ENCODE measurements around the gene UST.
A peak's percentile ranks its signal among the peaks of the same experiment; 100 is the strongest.
"Not testable (repeated sequence)": the region's sequence is repeated elsewhere in the genome, so short reads cannot be mapped to it uniquely, and the experiment has no call there.

Gene UST

DNA sequence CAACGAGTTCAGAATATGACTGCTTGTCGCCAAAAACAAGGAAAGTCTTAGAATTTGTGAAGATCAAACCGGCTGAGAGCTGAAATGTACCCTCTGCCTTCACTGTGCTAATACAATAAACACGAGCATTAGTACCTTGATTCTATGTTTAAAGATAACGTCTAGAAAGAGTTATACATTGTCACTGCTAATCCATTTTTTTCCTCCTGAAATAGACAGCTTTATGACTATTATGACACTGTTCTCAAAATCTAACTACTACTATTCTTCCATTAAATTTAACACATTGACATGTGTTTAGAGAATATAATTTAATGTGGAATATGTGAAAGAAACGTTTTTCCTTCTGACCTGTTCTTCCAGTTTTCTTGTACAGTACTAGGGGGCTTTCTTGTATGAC is 204.8 kb downstream of the UST start:
- Mint-ChIP-seq H3K9me3 (peaks cover 11% of the 10 kb centered on the region), H3K27ac (no peak overlapping the region), H3K4me1 (peaks cover 53% of the 10 kb centered on the region), H3K36me3 (ENCODE audit: low read depth) (peaks cover 36% of the 10 kb centered on the region), H3K4me3 (no peak overlapping the region), H3K27me3 (ENCODE audit: low read depth, poor library complexity) (no peaks in the 10 kb centered on the region)
- TF ChIP-seq, protein P1, sequence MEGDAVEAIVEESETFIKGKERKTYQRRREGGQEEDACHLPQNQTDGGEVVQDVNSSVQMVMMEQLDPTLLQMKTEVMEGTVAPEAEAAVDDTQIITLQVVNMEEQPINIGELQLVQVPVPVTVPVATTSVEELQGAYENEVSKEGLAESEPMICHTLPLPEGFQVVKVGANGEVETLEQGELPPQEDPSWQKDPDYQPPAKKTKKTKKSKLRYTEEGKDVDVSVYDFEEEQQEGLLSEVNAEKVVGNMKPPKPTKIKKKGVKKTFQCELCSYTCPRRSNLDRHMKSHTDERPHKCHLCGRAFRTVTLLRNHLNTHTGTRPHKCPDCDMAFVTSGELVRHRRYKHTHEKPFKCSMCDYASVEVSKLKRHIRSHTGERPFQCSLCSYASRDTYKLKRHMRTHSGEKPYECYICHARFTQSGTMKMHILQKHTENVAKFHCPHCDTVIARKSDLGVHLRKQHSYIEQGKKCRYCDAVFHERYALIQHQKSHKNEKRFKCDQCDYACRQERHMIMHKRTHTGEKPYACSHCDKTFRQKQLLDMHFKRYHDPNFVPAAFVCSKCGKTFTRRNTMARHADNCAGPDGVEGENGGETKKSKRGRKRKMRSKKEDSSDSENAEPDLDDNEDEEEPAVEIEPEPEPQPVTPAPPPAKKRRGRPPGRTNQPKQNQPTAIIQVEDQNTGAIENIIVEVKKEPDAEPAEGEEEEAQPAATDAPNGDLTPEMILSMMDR (IDR thresholded peaks at IDR 0.05) = no peak
- no peak for DNase-seq

DNA sequence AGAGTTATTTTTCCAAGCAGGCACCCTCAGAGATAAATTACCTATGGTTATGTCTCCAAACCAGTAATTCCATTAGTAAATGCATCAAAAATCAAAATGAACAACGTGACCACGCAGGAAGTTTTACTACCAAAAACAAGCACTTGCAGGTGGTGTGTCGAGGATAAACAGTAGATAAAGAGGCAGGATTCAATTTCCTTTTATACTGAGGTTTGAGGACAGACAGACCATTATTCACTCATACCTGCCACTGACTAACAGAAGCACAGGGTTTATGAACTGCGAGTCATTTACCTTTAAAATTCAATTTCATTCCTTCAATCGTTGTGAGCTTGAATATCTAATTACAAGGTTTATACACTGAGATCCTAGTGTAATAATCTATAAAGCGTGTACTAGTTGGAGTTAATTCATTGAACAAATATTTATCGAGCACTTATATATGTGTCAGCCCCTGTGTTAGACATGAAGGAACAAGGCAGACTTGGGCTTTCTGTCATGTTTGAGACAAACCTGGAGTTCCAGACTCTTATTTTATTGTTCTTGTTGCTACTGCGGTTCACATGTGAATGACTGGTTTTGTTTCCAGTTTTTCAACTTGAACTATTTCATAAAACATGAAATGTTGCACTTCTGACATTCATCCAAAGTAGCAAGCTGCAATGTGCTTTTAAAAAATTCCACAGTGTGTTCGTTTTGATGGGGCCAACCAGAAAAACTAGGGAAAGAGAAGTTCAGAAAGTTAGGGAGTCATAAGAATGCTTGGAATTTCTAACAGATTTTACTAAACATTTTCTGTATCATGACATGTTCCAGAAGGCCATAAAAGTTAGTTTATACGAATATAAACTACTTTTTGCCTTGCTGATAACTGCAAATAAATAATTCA is 205.6 kb downstream of the UST start:
- H3K27me3 Mint-ChIP-seq (ENCODE audit: low read depth, poor library complexity) = no peaks in the 10 kb centered on the region
- no peak overlapping the region for H3K27ac Mint-ChIP-seq
- H3K36me3 Mint-ChIP-seq (ENCODE audit: low read depth) = peaks cover 42% of the 10 kb centered on the region
- TF ChIP-seq, protein P1 (IDR thresholded peaks at IDR 0.05) = no peak
- DNase-seq = no peak
- peaks cover 46% of the 10 kb centered on the region for H3K4me1 Mint-ChIP-seq
- H3K9me3 Mint-ChIP-seq = peaks cover 13% of the 10 kb centered on the region
- H3K4me3 Mint-ChIP-seq = no peak overlapping the region

DNA sequence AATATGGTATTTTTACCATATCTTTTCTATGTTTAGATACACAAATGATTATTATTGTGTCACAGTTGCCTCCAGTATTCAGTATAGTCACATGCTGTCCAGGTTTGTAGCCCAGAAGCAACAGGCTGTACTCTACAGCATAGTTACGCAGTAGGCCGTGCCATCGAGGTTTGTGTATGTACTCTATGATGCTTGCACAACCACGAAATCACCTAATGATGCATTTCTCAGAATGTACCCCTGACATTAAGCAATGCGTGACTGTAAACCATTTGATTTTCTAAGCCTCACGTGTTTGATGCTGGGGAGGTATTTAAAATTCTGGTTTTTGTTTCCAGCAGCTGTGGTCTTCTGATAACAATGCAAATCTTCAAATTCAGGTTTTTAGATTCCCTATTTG is 207.6 kb downstream of the UST start:
- TF ChIP-seq, protein P1 (IDR thresholded peaks at IDR 0.05) = no peak
- H3K4me1 Mint-ChIP-seq = peaks cover 55% of the 10 kb centered on the region
- H3K4me3 Mint-ChIP-seq = no peak overlapping the region
- H3K27ac Mint-ChIP-seq = no peak overlapping the region
- H3K27me3 Mint-ChIP-seq (ENCODE audit: low read depth, poor library complexity) = no peaks in the 10 kb centered on the region
- no peak for DNase-seq
- H3K9me3 Mint-ChIP-seq = peaks cover 13% of the 10 kb centered on the region
- H3K36me3 Mint-ChIP-seq (ENCODE audit: low read depth) = peaks cover 42% of the 10 kb centered on the region

DNA sequence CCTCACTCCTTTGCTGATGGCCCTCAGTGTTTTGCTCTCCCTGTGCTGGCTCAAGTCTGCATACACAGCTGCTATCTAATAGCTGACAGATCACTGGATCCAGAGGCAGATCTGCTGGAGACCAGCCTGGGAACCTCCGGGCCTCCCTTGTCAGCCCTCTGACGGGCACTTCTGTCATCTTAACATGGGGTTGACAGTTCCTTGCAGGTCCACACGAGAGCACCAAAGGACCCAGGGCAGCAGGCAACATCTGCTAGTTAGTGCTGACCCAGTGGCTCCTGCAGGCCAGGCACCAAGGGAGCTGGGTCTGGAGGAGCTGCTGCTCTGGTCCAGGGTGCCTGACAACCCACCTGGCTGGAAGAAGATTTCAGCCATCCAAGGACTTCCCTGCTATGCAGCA is 208.1 kb downstream of the UST start:
- DNase-seq = no peak
- H3K9me3 Mint-ChIP-seq = peaks cover 13% of the 10 kb centered on the region
- peaks cover 56% of the 10 kb centered on the region for H3K4me1 Mint-ChIP-seq
- no peak overlapping the region for H3K4me3 Mint-ChIP-seq
- peaks cover 41% of the 10 kb centered on the region for H3K36me3 Mint-ChIP-seq (ENCODE audit: low read depth)
- H3K27me3 Mint-ChIP-seq (ENCODE audit: low read depth, poor library complexity) = no peaks in the 10 kb centered on the region
- TF ChIP-seq, protein P1 (IDR thresholded peaks at IDR 0.05) = no peak
- H3K27ac Mint-ChIP-seq = peak overlapping the region; percentile 83

DNA sequence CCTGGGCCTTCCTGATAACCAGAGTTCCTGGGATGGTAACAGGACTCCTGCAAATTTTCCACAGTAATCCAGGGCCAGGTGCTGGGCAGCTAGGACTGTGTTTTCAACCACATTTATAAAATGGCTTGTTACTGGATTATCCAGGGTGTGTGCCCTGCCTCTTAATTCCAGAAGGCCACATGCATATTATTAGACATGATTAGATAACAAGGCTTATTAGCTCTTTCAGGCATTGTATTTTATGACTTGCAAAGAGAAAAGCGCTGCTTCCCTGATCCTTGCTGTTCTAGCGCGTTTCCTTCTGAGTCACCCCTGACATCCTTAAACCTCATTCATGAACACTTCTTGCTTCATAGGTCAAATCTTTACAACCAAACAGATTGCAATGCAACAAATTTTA is 208.6 kb downstream of the UST start:
- Mint-ChIP-seq H3K27me3 (ENCODE audit: low read depth, poor library complexity) (no peaks in the 10 kb centered on the region), H3K4me3 (no peak overlapping the region), H3K4me1 (peaks cover 56% of the 10 kb centered on the region), H3K36me3 (ENCODE audit: low read depth) (peaks cover 36% of the 10 kb centered on the region), H3K27ac (no peak overlapping the region), H3K9me3 (peaks cover 13% of the 10 kb centered on the region)
- no peak for DNase-seq
- TF ChIP-seq, protein P1 (IDR thresholded peaks at IDR 0.05) = no peak

DNA sequence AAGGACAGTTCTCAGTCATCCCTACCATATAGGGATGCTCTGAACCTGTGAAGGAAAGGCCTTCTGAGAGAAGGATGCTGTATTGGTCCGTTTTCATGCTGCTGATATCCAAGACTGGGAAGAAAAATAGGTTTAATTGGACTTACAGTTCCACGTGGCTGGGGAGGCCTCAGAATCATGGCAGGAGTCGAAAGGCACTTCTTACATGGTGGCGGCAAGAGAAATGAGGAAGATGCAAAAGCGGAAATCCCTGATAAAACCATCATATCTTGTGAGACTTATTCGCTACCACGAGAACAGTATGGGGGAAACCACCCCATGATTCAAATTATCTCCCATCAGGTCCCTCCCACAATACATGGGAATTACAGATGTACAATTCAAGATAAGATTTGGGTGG is 209.3 kb downstream of the UST start:
- not testable (repeated sequence) for DNase-seq; H3K27me3 Mint-ChIP-seq (ENCODE audit: low read depth, poor library complexity); H3K4me3 Mint-ChIP-seq
- H3K9me3 Mint-ChIP-seq = peaks cover 13% of the 10 kb centered on the region
- H3K27ac Mint-ChIP-seq = peak overlapping the region; percentile 12
- peaks cover 31% of the 10 kb centered on the region for H3K36me3 Mint-ChIP-seq (ENCODE audit: low read depth)
- peaks cover 56% of the 10 kb centered on the region for H3K4me1 Mint-ChIP-seq

All from nephron progenitor cell (in vitro differentiated cells).